Aorta (tissue), 4 donors: ENCODE data around the gene ARGFX. TPM values are rescaled to one million over a fixed set of nuclear protein-coding genes. Genes with fewer than 3 reads are reported as not detected.

Experiments used
- polyA plus RNA-seq, 2 donors: library from polyadenylated mRNA; stranded (reverse); fragments of 200-250 nt; gene quantifications; one replicate each; pipeline ENCODE4 v1.2.3, GENCODE V29; 2013
- total RNA-seq, 2 donors: library from RNA; stranded (reverse); fragmentation: NEBNext Ultra II Directional; extraction: Animal tissue kit (Norgen Biotek cat#: 25700); gene quantifications; one replicate each; pipeline ENCODE4 v1.2.1, GENCODE V29; 2021
- donor health status: healthy with polysubstance abuse.
- donor health status: Bipolar disorder and iron deficiency.
- donor health status: DM: no; HTN: no; CAD: no.
- donor health status: DM: yes; HTN: yes; CAD: no.

Gene ARGFX
- total and polyA plus RNA-seq, 4 donors = not detected

Other genes starting within 250 kb of the ARGFX start
- under 1 TPM; 0.23 to 0.63 TPM for gene POLQ, start 22.0 kb upstream of the ARGFX start, total RNA-seq
- gene POLQ, start 22.0 kb upstream of the ARGFX start, polyA plus RNA-seq = under 1 TPM in 1 of 2 donors, not detected in 1; 0.13 TPM
- gene FBXO40, start 25.4 kb downstream of the ARGFX start, total RNA-seq = under 1 TPM in 1 of 2 donors, not detected in 1; 0.13 TPM
- gene FBXO40, start 25.4 kb downstream of the ARGFX start, polyA plus RNA-seq = not detected
- gene HCLS1, start 93.0 kb downstream of the ARGFX start, total RNA-seq = 10 to 100 TPM; 54.1 to 66.8 TPM
- 10 to 100 TPM; 12.9 to 54.6 TPM for gene HCLS1, start 93.0 kb downstream of the ARGFX start, polyA plus RNA-seq
- gene GOLGB1, start 181.8 kb downstream of the ARGFX start, total RNA-seq = 10 to 100 TPM; 73.5 to 74.0 TPM
- gene GOLGB1, start 181.8 kb downstream of the ARGFX start, polyA plus RNA-seq = 10 to 100 TPM; 14.5 to 25.5 TPM